ENCODE results near the gene DLEC1.
A peak's percentile ranks its signal among the peaks of the same experiment; 100 is the strongest.

DLEC1 gene

GRCh38 chr3:38149708-38150107 lies 110.7 kb downstream of the DLEC1 start:
- H3K27me3 ChIP-seq (replicated peaks; ENCODE audit: control insufficient read depth, insufficient read depth, low read length) = no peaks in the 10 kb centered on the region
- no peak overlapping the region for H3K4me3 ChIP-seq (replicated peaks; ENCODE audit: low read depth, low read length)

GRCh38 chr3:38150780-38151528 lies 111.9 kb downstream of the DLEC1 start:
- no peaks in the 10 kb centered on the region for H3K27me3 ChIP-seq (replicated peaks; ENCODE audit: control insufficient read depth, insufficient read depth, low read length)
- DNase-seq (ENCODE audit: extremely low read depth, insufficient read length) = no peak
- H3K4me3 ChIP-seq (replicated peaks; ENCODE audit: low read depth, low read length) = no peak overlapping the region
- peak; percentile 33 for TF ChIP-seq CTCF (IDR thresholded peaks at IDR 0.05; ENCODE audit: insufficient read depth, low read length, poor library complexity, severe bottlenecking)
- H3K36me3 ChIP-seq (ENCODE audit: control insufficient read depth, insufficient read depth, low read length) = no peaks in the 10 kb centered on the region

More at GRCh38 chr3:38149708-38150107, 110.7 kb downstream of the DLEC1 start:
- no peaks in the 10 kb centered on the region for H3K36me3 ChIP-seq (ENCODE audit: control insufficient read depth, insufficient read depth, low read length)
- no peak for TF ChIP-seq CTCF (IDR thresholded peaks at IDR 0.05; ENCODE audit: insufficient read depth, low read length, poor library complexity, severe bottlenecking)
- DNase-seq (ENCODE audit: extremely low read depth, insufficient read length) = no peak

- DNase-seq (ENCODE audit: extremely low read depth, insufficient read length) = no peak
- TF ChIP-seq CTCF (IDR thresholded peaks at IDR 0.05; ENCODE audit: insufficient read depth, low read length, poor library complexity, severe bottlenecking) = no peak
- H3K36me3 ChIP-seq (ENCODE audit: control insufficient read depth, insufficient read depth, low read length) = no peaks in the 10 kb centered on the region
- no peaks in the 10 kb centered on the region for H3K27me3 ChIP-seq (replicated peaks; ENCODE audit: control insufficient read depth, insufficient read depth, low read length)
- no peak overlapping the region for H3K4me3 ChIP-seq (replicated peaks; ENCODE audit: low read depth, low read length)
These were observed 112.8 kb downstream of the DLEC1 start for GRCh38 chr3:38151667-38152265.

- Histone ChIP-seq H3K4me3 (replicated peaks; ENCODE audit: low read depth, low read length) (no peak overlapping the region), H3K36me3 (ENCODE audit: control insufficient read depth, insufficient read depth, low read length) (no peaks in the 10 kb centered on the region), H3K27me3 (replicated peaks; ENCODE audit: control insufficient read depth, insufficient read depth, low read length) (no peaks in the 10 kb centered on the region)
- no peak for DNase-seq (ENCODE audit: extremely low read depth, insufficient read length)
- no peak for TF ChIP-seq CTCF (IDR thresholded peaks at IDR 0.05; ENCODE audit: insufficient read depth, low read length, poor library complexity, severe bottlenecking)
These were observed 113.6 kb downstream of the DLEC1 start for GRCh38 chr3:38152609-38153008.

GRCh38 chr3:38153221-38153620 lies 114.2 kb downstream of the DLEC1 start:
- H3K27me3 ChIP-seq (replicated peaks; ENCODE audit: control insufficient read depth, insufficient read depth, low read length) = no peaks in the 10 kb centered on the region
- H3K4me3 ChIP-seq (replicated peaks; ENCODE audit: low read depth, low read length) = no peak overlapping the region
- TF ChIP-seq CTCF (IDR thresholded peaks at IDR 0.05; ENCODE audit: insufficient read depth, low read length, poor library complexity, severe bottlenecking) = no peak
- DNase-seq (ENCODE audit: extremely low read depth, insufficient read length) = no peak
- H3K36me3 ChIP-seq (ENCODE audit: control insufficient read depth, insufficient read depth, low read length) = no peaks in the 10 kb centered on the region
